ENCODE data around the gene ZBTB7C.

The ZBTB7C gene

DNA sequence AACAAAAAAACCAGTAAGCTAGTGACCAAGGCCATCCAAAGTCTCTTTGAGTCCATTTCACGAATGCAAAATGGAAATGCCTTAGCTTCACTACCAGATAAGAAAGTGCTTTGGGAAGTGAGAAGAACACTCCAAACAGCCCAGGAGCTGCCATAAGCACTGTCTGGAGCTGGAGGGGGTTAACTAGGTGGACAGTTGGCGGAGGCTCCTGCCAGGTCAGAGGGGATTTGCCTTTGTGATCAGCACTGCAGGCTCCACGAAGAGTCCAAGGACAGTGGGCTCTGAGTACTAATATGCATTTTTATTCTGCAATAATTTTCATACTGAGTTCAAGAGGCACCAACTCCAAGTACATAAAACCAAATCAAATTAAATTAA lies 245.5 kb downstream of the ZBTB7C start:
- no peak for DNase-seq (ENCODE audit: low spot score)

DNA sequence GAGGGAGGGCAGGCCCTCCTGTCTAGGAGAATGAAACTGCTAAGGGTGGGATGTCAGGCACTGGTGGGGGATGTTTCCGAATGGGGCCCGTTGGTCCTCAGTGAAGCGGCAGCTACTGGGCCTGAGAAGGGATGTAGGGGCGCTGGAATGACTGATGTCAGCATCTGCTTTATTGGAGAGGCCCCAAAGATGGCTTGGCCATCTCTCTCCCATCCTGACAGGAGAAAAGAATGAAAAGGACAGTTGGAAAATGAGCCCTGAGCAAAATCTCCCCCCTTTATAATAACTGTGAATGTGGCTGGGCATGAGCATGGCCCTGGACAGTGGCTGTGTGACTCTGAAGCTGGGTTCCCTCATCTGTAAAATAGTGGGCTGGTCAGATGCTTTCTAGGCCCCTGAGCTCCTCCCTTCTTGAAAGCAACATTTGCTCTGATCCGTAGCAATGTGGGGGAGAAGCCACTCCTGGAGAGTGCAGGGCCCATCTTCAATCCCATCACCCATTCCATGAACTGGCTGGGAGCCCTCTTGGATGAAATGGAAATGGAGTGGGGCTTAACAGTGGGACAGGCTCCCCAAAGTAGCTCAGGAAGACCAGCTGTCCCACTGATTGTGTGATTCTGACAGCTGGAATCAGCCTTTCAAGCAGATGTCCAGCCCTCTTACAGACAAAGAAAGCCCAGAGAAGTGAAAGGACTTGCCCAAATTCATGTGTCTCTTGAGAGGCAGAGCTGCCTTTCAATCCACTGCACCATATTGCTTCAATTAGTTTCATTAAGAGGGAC lies 246.0 kb downstream of the ZBTB7C start:
- no peak for DNase-seq (ENCODE audit: low spot score)

DNA sequence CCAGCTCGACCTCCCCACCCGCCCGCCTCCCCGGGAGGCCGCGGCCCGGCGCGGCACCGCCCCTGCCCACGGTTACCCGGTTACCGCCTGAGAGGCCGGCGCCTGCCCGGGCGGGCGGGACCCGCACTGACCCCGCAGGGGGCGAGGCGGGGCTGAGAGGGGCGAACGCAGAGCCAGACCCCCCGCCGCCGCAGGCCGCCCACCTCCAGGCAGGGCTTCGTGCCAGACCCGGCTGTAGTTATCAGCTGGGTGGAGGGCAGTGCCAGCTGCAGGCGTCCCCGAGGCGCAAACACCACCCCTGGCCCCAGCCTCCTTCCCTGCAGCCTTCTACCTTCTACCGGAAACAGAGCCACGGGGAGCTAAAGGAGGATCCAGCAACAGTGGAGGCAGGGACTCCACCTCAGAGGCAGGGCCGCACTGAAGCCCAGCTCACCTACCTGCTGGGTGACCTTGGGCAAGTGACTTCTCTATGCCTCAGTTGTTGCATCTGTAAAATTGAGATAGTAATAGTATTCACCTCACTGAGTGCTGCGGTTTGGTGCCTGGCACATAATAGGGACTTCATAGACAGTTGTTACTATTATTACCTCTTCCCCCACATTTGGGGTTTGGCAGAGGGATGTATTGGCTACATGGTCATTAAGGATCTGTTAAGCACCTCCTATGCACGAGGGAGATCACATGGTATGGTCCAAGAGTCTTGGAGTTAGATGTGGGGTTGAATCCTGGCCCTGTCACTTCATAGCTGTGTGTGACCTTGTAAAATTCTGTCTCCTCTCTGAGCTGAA lies 247.1 kb downstream of the ZBTB7C start:
- DNase-seq (ENCODE audit: low spot score): no peak

DNA sequence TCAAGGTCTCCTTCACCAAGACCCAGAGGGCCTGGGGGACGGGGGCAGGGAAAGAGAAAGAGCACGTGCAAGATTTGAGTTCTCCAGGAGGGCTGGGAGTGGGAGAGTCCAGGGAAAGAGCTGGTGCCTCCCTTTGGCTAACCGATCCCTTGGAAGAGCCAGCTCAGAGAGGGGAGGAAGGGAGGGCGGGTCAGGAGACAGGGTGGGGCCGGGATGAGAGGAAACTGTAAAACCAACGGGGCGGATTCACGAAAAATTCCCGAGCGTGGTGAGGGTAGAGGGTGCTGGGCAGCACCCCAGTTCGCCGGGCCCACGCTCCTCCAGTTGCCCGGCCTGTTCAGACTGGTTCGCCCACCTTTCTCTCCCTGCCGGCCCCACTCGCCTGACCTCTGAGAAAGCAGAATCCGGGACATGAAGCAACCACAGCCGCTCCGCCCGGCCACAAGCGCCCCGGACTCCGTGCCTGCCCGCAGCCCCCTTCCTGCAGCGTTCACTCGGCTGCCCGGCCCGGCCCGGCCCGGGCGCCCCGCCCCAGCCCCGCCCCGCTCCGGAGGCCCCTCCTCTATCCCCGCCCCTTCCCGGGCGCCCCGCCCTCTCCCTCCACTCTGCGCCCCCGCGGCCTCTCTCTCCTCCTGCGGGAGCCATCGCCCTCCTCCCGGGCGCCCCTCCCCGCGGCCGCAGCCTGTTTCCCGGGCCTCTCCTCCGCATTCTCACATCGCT lies 247.8 kb downstream of the ZBTB7C start:
- peak; percentile 88 for DNase-seq (ENCODE audit: low spot score)

DNA sequence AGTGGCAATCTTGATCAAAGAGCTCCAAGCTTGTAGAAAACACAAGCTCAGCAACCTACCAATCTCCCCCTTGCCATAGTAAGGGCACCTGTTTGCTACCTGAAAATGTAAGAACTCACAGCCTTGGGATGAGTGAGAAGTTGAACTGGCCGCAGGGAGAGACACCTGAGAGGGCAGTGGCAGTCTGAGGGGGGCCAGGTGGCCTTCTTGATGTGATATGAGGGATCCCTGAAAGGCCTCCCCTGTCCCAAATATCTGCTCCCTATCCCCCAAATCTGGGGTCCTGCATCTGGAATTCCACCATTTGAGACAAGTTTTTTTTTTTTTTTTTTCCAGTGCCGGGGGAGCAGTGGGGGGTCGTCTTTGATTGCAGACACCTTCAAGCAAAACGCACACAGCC lies 248.6 kb downstream of the ZBTB7C start:
- no peak for DNase-seq (ENCODE audit: low spot score)

DNA sequence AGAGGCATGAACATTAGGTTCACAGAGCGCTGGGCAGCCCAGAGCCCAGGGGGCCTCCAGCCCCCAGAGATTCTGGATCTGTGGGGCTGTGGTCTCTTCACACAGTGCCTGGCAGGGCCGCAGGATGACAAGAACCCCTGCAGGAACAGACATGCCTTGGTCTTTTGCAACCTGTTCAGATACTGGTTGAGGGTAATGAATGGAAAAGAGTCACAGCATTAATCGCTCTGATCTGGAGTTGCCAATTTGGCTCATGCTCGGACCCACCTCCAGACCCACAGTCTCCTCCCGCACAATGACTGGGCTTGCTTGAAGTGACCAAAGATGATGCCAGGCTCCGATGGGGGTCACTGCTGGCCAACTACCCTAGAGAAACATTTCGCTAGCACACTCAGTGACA lies 249.4 kb downstream of the ZBTB7C start:
- no peak for DNase-seq (ENCODE audit: low spot score)

DNA sequence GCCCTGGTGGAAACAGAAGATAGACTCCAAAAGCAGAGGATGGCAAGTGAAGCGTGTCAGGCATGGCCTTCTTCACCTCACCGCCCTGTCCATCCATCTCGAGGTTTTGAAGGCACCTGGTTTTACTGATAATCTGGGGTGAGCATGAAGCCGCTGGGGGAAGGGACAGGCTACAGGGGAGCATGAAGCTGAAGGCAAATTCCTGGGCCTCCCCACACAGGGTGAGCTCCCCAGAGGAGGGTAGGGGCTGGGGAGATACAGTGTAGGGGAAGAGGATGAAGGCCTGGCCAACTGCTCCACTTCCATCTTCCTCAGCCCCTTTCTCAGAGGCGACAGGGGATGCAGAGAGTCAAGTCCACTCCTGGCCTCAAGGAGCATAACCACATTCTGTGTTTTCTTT lies 250.5 kb downstream of the ZBTB7C start:
- DNase-seq (ENCODE audit: low spot score): no peak

DNA sequence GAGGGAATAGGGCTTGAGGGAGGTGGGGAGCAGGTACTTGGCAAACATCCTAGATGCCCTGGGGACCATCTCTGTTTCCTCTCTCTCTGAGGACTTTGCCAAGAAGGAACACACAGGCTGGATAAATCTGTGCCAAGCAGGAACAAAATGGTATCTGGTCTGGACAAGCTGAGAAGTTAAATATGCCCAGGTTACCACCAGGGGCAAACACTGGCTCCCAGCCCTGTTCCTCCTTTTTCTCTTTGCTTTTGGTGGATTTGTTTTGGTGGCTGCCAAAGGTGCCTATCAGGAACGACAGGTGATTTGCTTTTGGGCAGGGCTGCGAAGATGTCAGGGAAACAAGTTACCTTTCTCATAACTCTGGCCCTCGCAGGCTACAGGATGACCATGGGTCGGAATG lies 251.2 kb downstream of the ZBTB7C start:
- DNase-seq (ENCODE audit: low spot score): no peak

DNA sequence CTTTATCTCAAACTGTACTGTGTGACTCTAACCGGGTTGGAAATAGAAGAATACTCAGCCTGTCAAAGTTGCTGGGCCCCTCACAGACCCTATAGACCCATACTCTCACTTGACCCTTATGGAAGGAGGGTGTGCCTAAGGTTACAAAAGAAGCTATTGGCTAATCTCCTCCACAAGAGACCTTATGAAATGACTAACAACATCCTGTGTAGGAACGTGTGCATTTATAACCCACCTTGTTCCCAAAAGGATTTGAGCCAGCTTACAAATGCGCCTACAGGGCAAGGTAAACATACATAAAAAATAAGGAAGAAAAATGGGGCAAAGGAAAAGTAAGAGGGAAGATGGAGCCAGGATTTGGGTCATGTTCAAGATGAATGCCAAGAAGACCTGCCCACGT lies 253.3 kb downstream of the ZBTB7C start:
- no peak for DNase-seq (ENCODE audit: low spot score)

DNA sequence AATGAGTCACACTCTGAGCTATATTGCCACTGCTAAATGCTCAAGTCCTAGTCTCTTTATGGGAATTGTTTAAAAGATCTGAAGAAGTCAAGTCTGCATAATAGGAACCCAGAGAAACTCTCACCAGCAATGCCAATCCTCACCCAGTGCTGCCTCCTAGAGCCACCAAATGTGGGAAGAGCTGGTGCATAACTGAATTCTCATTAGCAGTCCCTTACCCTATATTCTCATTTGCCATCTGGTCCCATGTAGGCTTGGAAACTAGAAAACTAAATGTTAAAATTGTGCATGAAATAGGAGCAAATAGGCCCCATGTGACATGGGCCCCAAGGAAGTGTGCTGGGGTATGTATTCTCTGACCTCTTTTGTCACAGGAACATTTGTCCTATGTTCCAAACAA lies 254.4 kb downstream of the ZBTB7C start:
- no peak for DNase-seq (ENCODE audit: low spot score)

DNA sequence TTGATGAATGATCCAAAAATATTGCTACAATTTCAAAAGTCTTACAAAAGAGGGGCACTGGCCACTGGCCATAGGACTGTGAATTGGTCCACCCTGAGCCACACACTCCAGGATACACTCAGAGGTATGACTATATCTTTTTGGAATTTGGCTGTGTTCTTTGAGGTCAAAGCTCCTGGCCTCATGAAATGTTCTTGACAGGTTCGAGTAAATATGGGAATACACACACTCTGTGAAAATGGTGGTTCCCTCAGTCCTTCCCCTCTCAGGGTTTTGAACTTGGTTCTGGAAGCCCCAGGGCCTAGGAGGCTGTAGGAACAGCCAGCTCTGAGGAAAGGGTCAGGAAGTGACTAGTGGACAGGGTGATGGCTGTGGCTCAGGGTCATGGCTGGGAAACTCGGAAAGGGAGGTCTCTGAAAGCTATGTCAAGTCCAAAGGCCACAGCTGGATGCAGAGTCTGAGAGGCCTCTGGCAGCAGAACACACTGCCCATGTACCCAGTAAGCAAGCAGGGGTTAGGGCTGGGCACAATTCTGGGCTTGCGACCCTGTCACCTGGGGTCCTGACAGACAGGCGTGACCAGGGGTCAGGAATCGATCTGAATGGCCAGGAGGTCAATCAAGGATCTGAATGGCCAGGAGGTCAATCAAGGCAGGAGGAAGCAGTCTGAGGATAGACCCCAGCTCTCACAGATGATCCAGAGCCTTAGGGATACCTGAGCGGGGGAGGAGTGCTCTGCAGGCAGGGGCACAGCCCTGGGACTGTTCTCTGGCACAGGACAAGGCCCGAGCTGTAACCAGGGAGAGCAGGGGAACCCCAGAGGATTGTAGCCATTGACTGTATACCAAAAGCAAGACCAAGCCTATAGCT lies 255.3 kb downstream of the ZBTB7C start:
- DNase-seq (ENCODE audit: low spot score): peak; percentile 49

DNA sequence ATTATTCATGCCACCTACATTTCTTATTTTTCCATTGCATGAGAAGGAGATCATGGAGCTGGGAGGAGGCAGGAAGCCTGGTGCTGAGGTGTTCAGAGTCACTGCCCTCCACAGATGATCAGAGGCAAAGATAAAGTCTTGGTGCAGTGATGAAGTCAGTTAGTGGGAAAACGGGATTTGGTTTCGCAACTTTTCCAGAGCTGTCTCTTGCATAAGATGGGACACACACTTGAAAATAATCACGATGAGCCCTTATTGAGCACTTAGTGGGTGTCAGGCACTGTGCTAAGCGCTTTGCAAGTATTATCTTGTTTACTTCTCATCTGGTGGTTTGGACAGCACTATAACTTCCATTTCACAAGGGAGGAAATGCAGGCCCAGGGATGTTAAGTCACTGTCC lies 256.6 kb downstream of the ZBTB7C start:
- DNase-seq (ENCODE audit: low spot score): no peak

DNA sequence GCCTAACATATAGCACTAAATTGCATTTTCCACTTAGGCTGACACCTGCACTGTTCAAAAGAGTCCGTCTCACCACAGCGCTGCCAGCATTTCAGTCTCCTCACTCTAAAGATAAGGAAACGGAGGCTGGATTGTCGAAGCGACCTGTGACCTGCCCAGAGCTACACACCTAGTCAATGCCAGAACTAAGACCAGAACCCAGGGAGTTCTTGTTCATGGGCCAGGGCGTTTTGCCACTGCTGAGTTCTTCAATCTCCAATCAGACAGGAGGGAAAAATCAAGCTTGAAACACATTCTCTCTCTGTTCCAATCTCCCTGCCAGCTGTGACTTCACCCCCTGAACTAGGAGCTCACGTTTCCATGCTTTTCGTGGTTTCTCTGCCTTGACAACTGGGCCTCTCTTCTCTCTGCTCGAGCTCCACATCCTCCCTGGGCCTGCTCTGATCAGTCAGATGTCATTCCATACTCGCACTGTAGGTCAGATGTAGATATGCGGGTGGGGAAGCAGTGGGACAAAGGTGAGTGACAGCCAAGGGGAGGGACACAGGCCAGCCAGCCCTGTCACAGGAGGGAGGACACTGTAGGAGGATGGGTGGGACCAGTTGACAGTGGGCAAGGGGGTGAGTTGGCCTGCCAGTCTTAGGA lies 257.6 kb downstream of the ZBTB7C start:
- DNase-seq (ENCODE audit: low spot score): no peak

DNA sequence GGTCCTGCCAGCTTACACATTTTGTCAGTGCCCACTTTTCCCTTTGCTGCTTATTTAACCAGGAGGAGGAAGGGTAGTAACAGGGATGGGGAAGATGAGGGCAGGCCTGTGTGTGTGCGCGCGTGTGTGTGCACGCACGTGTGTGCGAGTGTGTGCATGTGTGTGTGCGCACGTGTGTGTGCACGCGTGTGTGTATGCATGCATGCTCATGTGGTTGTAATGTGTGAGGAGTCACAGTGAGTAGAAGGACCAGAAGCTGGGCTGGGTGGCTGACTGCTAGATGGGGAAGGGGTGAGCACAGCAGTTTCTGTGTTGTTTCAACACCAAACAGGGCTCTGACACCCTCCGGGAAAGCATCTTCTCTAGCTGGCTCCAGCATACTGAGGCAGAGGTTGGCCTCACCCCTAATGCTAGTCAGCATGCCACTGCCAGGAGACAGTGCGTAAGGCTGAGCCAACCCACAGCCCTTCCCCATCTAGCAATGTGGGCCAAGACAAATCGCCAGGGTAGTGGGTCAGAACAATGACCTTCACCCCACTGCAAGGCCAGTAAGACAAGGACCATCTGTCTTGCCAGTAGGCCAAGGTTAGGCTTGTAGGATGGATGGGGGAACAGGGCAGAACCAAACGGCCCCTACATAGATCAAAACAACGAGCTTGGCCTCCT lies 260.0 kb downstream of the ZBTB7C start:
- no peak for DNase-seq (ENCODE audit: low spot score)

DNA sequence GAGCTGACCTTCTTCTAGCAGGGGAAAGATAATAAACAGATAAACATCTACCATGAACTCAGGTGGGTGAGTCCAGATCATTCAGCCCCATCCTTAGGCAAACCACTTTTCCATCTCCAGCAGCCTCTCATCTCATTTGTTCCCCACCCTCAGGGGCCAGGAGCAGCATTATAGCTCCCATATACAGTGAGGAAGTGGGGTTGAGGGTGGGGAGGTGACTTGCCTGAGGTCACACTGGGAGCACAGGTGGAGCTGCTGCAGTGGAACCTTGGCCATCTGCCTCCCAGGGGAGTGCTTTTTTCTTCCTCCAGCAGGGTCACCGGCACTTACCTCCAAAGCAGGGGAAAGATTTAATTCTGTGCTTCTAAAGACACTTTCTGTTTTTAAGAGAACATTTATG lies 266.2 kb downstream of the ZBTB7C start:
- DNase-seq (ENCODE audit: low spot score): no peak

DNA sequence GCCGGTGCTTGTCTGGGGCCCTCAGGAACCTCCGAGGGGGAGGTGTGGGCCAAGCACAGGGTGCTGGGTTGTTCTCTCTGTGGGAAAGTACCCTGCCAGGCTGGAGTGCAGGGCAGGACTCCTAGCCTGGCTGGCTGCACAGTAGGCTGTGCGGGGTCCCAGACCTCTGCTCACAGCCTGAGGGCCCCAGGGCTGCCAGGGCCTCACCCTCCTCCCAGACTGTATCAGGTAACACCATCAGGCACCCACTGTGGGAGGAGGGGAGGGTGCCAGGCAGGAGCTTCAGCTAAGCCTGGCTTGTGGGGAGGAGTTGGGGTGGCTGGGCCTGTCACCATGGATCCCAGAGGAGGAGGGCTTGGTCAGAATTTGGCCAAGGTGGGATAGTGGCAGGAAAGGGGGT lies 266.8 kb downstream of the ZBTB7C start:
- DNase-seq (ENCODE audit: low spot score): no peak

DNA sequence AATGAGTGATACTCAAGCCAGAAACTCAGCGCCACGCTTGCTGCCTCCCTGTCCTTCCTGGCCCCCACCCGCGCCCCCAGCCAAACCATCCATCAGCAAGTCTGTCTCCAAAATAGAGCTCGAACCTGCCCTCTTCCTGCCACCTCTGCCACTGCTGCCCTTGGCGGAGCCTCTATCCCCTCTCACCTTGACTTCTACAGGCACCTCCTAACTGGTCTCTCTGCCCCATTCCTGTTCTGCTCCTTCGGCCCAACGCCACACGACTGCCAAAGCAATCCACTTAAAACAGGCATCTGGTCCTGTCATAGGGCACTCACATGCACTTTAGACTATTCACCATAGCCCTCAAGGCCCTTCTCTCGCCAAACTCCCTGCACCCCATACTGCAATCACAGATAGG lies 268.5 kb downstream of the ZBTB7C start:
- DNase-seq (ENCODE audit: low spot score): no peak

DNA sequence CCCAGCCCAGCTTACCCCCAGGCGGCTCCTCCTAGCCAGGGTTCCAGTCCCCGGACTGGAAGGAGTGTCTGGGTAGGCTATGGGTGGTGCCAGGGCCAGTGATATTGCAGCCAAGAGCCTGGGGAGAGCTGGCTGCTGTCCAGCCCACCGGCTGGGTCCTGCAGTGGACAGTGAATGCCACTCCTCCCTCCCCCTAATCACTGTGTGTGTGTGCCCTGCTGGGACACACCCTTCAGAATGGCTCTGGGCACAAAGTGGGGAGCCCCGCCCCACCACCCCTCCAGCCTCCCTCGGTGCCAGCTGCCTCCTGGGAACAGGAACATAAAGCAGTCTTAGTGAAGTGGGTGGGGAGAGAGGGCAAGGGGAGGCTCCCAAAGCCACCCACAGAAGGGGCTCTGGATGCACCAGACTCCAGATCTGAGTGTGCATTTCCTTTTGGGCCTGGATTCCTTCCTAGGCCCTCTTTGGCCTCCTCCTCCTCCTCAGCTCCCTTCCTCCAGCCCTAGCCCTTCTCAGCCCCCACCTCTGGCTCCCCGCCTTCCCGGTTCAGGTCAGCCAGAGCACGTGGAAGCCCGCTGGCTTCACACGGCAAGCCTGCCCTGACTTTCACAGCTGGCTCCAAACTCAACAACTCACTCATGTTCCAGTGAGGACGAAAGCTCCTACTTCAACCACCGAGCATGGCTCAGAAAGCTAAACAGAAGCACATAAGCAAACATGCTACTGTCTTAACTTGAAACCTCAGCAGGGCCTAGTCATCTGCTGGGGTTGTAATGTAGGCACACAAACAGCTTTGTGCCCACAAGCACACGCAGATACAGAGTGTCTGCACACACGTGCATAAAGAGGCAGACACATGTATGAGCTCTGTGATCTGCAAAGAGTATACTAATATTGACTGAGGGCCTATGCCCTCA lies 269.5 kb downstream of the ZBTB7C start:
- no peak for DNase-seq (ENCODE audit: low spot score)

DNA sequence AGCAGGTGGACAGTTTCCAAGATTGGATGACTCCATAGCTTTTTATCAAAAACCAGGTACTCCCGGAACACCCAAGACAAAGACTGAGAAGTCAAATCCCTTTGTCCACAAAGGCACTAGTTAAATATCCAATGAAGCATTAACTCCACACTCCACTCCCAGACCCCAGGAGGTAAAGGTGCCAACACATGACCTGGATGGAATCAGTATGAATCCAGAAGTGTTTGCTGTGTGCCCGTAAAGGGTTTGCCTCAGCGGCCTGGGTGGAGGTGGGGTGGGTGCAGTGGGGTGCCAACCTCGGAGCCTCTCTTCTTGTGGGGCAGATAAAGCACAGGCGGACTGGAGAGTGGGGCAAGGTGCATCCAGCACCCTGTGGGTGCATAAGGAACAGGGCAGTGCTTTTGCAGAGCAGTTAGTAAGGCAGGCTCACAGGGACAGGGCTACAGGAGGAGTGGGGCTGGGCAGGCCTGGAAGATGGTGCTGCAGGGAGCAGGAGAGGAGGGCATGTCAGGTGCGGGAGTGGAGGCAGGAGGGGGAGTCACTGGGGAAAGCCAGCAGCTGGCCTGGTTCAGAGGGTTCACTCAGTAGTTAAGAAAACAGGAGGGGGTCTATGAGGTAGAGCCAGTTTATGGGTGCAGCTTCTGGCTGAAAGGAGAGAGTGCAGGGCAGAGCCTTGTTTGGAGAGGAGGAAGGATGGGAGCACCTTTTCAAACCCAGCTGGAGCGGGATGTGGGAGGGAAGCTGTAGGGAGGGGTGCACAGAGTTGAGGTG lies 270.3 kb downstream of the ZBTB7C start:
- no peak for DNase-seq (ENCODE audit: low spot score)
